HCT116 (cell line): ENCODE data around the gene ALCAM. TPM values are rescaled to one million over a fixed set of nuclear protein-coding genes. Genes with fewer than 3 reads are reported as not detected.

ENCODE experiments used
- ATAC-seq: fragments of 200-7000 bp; cut with Tn5 transposase; 2 replicates; pipeline ENCODE4 v1.9.1; 2020; ENCODE audit warnings: mild to moderate bottlenecking, moderate library complexity
- BruUV-seq: library from RNA; stranded (reverse); fragments of 400-500 nt; replicated peaks from 2 replicates; lab custom pipeline; 2021; lab: Mats Ljungman, UMichigan
- CTCF ChIA-PET: fragments of 300-600 bp; sonication (Branson Sonifier 250); formaldehyde crosslinking; loops from one replicate; lab custom pipeline; 2021; ENCODE audit warnings: antibody characterized with exemption; lab: Charles Lee
- POLR2A ChIA-PET: fragments of 300-600, 350-600 bp; sonication (Branson Sonifier 250); formaldehyde crosslinking; loops from one replicate; lab custom pipeline; 2021; ENCODE audit warnings: antibody characterized with exemption; lab: Charles Lee
- RAD21 ChIA-PET, 2 experiments: fragments of 300-600 bp; sonication (Branson Sonifier 250); formaldehyde crosslinking; loops; one replicate each; lab custom pipeline; 2023; ENCODE audit warnings: low total read pairs in 2 of 2; ENCODE audit not compliant: uncharacterized antibody in 2 of 2, unreplicated experiment in 2 of 2, low non-redundant PET in 1 of 2; lab: Charles Lee
- DNase-seq: peaks from one replicate; pipeline ENCODE4 v3.0.0-alpha.2; 2010; ENCODE audit warnings: low read depth, low spot score
- H2AFZ ChIP-seq: fragments of 200-600 bp; shearing (Covaris generic), sonication (generic); 2 replicates; pipeline ENCODE4 v1.6.1; 2017; ENCODE audit warnings: low read depth, mixed run types, mixed read lengths, antibody characterized with exemption, low read length; ENCODE audit not compliant: poor library complexity, severe bottlenecking
- H3K27ac ChIP-seq: 2 replicates; pipeline ENCODE4 v1.5.1; 2012; ENCODE audit warnings: low read depth, low read length
- H3K27me3 ChIP-seq: fragments of 200-600 bp; sonication (generic); 2 replicates; pipeline ENCODE4 v1.6.1; 2016; ENCODE audit warnings: mixed run types, low read length, mixed read lengths; ENCODE audit not compliant: insufficient read depth
- H3K36me3 ChIP-seq, 2 experiments: fragments of 200-500 bp in 1 of 2; fragments of 200-600 bp in 1 of 2; sonication (Bioruptor generic) in 1 of 2; sonication (generic) in 1 of 2; 2 replicates each; pipeline versions ENCODE4 v1.5.1 to v1.6.1; 2014 to 2016; ENCODE audit warnings: low read length in 2 of 2, inconsistent platforms in 1 of 2, mixed read lengths in 1 of 2, mixed run types in 1 of 2; ENCODE audit not compliant: insufficient read depth in 2 of 2, control insufficient read depth in 1 of 2
- H3K4me1 ChIP-seq, 2 experiments: fragments of 200-600 bp in 1 of 2; sonication (generic) in 1 of 2; 2 replicates each; pipeline versions ENCODE4 v1.5.1 to v1.6.1; 2012 to 2017; ENCODE audit warnings: low read length in 2 of 2, inconsistent platforms in 1 of 2, mild to moderate bottlenecking in 1 of 2, mixed read lengths in 1 of 2, mixed run types in 1 of 2, moderate library complexity in 1 of 2; ENCODE audit not compliant: insufficient read depth in 2 of 2, control insufficient read depth in 1 of 2
- H3K4me2 ChIP-seq: fragments of 200-600 bp; sonication (generic); 2 replicates; pipeline ENCODE4 v1.6.1; 2017; ENCODE audit warnings: mixed run types, low read length, mixed read lengths
- H3K4me3 ChIP-seq, 2 experiments: fragments of 200-600 bp in 1 of 2; sonication (generic) in 1 of 2; replicated peaks in 1 of 2; 2 replicates each; pipeline ENCODE4 v1.5.1; 2011 to 2016; ENCODE audit warnings: low read length in 2 of 2, control low read depth in 1 of 2, low read depth in 1 of 2, mild to moderate bottlenecking in 1 of 2, mixed read lengths in 1 of 2, mixed run types in 1 of 2
- H3K79me2 ChIP-seq: fragments of 200-600 bp; sonication (generic); 2 replicates; pipeline ENCODE4 v1.6.1; 2017; ENCODE audit warnings: mild to moderate bottlenecking, mixed run types, low read length, moderate library complexity, mixed read lengths; ENCODE audit not compliant: insufficient read depth
- H3K9ac ChIP-seq: fragments of 200-600 bp; sonication (generic); 2 replicates; pipeline ENCODE4 v1.6.1; 2016; ENCODE audit warnings: low read length, mixed read lengths
- H3K9me2 ChIP-seq: fragments of 200-600 bp; sonication (generic), shearing (Covaris generic); 2 replicates; pipeline ENCODE4 v1.6.1; 2017; ENCODE audit warnings: mixed run types, mild to moderate bottlenecking, moderate library complexity; ENCODE audit not compliant: insufficient read depth
- H3K9me3 ChIP-seq, 2 experiments: fragments of 200-500 bp in 1 of 2; fragments of 200-600 bp in 1 of 2; sonication (Bioruptor generic) in 1 of 2; sonication (generic) in 1 of 2; 2 replicates each; pipeline ENCODE4 v1.6.1; 2014 to 2017; ENCODE audit warnings: low read length in 2 of 2, mixed read lengths in 2 of 2, inconsistent platforms in 1 of 2, low read depth in 1 of 2, mild to moderate bottlenecking in 1 of 2, mixed run types in 1 of 2, moderate library complexity in 1 of 2; ENCODE audit not compliant: control insufficient read depth in 1 of 2, insufficient read depth in 1 of 2
- H4K20me1 ChIP-seq: fragments of 200-600 bp; sonication (generic), shearing (Covaris generic); 2 replicates; pipeline ENCODE4 v1.6.1; 2017; ENCODE audit warnings: mixed run types, mild to moderate bottlenecking, moderate library complexity; ENCODE audit not compliant: insufficient read depth
- CBX3 ChIP-seq: IDR thresholded peaks from 2 replicates; pipeline ENCODE4 v1.6.1; 2012; ENCODE audit warnings: low read depth
- CEBPB ChIP-seq: IDR thresholded peaks from 2 replicates; pipeline ENCODE4 v1.6.1; 2012; ENCODE audit warnings: low read depth
- CTCF ChIP-seq, 3 experiments: fragments of 200-600 bp in 1 of 3; sonication (generic) in 1 of 3; IDR thresholded peaks in 2 of 3; conservative IDR thresholded peaks in 1 of 3; 2 replicates each; pipeline ENCODE4 v1.5.1; 2012 to 2017; ENCODE audit warnings: low read depth in 2 of 3, low read length in 2 of 3, antibody characterized with exemption in 1 of 3, borderline replicate concordance in 1 of 3, control low read depth in 1 of 3, mild to moderate bottlenecking in 1 of 3, mixed read lengths in 1 of 3, mixed run types in 1 of 3, moderate library complexity in 1 of 3; ENCODE audit not compliant: insufficient read depth in 1 of 3
- EGR1 ChIP-seq: IDR thresholded peaks from 2 replicates; pipeline ENCODE4 v1.6.1; 2012; ENCODE audit warnings: low read depth
- ELF1 ChIP-seq: IDR thresholded peaks from 2 replicates; pipeline ENCODE4 v1.6.1; 2012; ENCODE audit warnings: low read depth, borderline replicate concordance
- EZH2 ChIP-seq: fragments of 200-600 bp; sonication (generic); IDR thresholded peaks from 2 replicates; pipeline ENCODE4 v1.6.1; 2017; ENCODE audit warnings: antibody characterized with exemption, mixed run types
- EZH2phosphoT487 ChIP-seq: fragments of 200-600 bp; IDR thresholded peaks from 2 replicates; pipeline ENCODE4 v1.6.1; 2018; ENCODE audit warnings: antibody characterized with exemption, borderline replicate concordance
- FOSL1 ChIP-seq: IDR thresholded peaks from 2 replicates; pipeline ENCODE4 v1.6.1; 2012; ENCODE audit warnings: low read depth
- MAX ChIP-seq: IDR thresholded peaks from 2 replicates; pipeline ENCODE4 v1.6.1; 2012
- POLR2A ChIP-seq: IDR thresholded peaks from 2 replicates; pipeline ENCODE4 v1.7.0; 2011; ENCODE audit warnings: borderline replicate concordance; ENCODE audit not compliant: insufficient read depth, insufficient read length; ENCODE audit errors: extremely low read depth
- POLR2AphosphoS5 ChIP-seq: IDR thresholded peaks from 2 replicates; pipeline ENCODE4 v1.6.1; 2011; ENCODE audit warnings: mild to moderate bottlenecking, low read depth, low read length, moderate library complexity
- RAD21 ChIP-seq: IDR thresholded peaks from 2 replicates; pipeline ENCODE4 v1.6.1; 2012; ENCODE audit warnings: low read depth, mild to moderate bottlenecking
- SIN3A ChIP-seq: IDR thresholded peaks from 2 replicates; pipeline ENCODE4 v1.6.1; 2012; ENCODE audit warnings: low read depth
- SP1 ChIP-seq: IDR thresholded peaks from 2 replicates; pipeline ENCODE4 v1.6.1; 2012; ENCODE audit warnings: low read depth
- SRF ChIP-seq: IDR thresholded peaks from 2 replicates; pipeline ENCODE4 v1.6.1; 2012; ENCODE audit warnings: low read depth
- TCF7L2 ChIP-seq: IDR thresholded peaks from 2 replicates; pipeline ENCODE4 v1.7.0; 2011; ENCODE audit warnings: borderline replicate concordance, inconsistent platforms; ENCODE audit not compliant: insufficient read depth, insufficient read length; ENCODE audit errors: extremely low read depth
- YY1 ChIP-seq: IDR thresholded peaks from 2 replicates; pipeline ENCODE4 v1.6.1; 2011; ENCODE audit warnings: low read length, low read depth, moderate library complexity, mild to moderate bottlenecking; ENCODE audit not compliant: insufficient replicate concordance; ENCODE audit errors: extremely low read depth
- ZBTB33 ChIP-seq: IDR thresholded peaks from 2 replicates; pipeline ENCODE4 v1.6.1; 2011; ENCODE audit warnings: mild to moderate bottlenecking, low read length, moderate library complexity; ENCODE audit not compliant: insufficient replicate concordance; ENCODE audit errors: extremely low read depth
- ZNF274 ChIP-seq: fragments of 200-500 bp; sonication (Bioruptor generic); IDR thresholded peaks from 2 replicates; pipeline ENCODE4 v1.6.1; 2014; ENCODE audit warnings: mild to moderate bottlenecking, low read depth, low read length, inconsistent platforms
- intact Hi-C: fragments of 100-400 bp; cut with micrococcal nuclease; formaldehyde crosslinking; loops from 2 replicates; pipeline ENCODE4 v1.10.0; 2022
- total RNA-seq: library from RNA; stranded (reverse); gene quantifications from one replicate; pipeline ENCODE4 v1.2.1, GENCODE V29; 2021; ENCODE audit not compliant: unreplicated experiment

The ALCAM gene
- total RNA-seq, 1 experiment from 2014 or later, result 56.7 TPM

- no peaks in the 10 kb centered on the region for H3K27me3 ChIP-seq
- H3K4me2 ChIP-seq, result no peak overlapping the region
- intact Hi-C loops, result no loop called here
- no TSS peak for BruUV-seq
- no peak overlapping the region for H3K9ac ChIP-seq
- H3K9me2 ChIP-seq, result no peaks in the 10 kb centered on the region
- no peaks in the 10 kb centered on the region for H3K4me1 ChIP-seq
- no peaks in the 10 kb centered on the region for H3K36me3 ChIP-seq
- peaks cover 89% of the 10 kb centered on the region for H3K79me2 ChIP-seq
- no peaks in the 10 kb centered on the region for H4K20me1 ChIP-seq
- RAD21 ChIA-PET, result no interaction called here
- no peak overlapping the region for H3K27ac ChIP-seq
- POLR2A ChIA-PET, result no interaction called here
- ATAC-seq (no peak), DNase-seq (no peak)
- no peak overlapping the region for H3K4me3 ChIP-seq
- no peak overlapping the region for H2AFZ ChIP-seq
- H3K9me3 ChIP-seq, result peaks cover 0 to 8% of the 10 kb centered on the region in 2 experiments; a peak in 1 of 4 replicates
- no peak for TF ChIP-seq SP1
- TF ChIP-seq CBX3, result no peak
- no peak for TF ChIP-seq EZH2phosphoT487
- no peak for TF ChIP-seq ZBTB33
- no peak for TF ChIP-seq FOSL1
- no peak for TF ChIP-seq SRF
- no peak for TF ChIP-seq ZNF274
- no peak for TF ChIP-seq SIN3A
- no peak for TF ChIP-seq POLR2AphosphoS5
- no peak for TF ChIP-seq RAD21
- TF ChIP-seq EGR1, result no peak
- no peak for TF ChIP-seq MAX
- TF ChIP-seq EZH2, result no peak
- no peak for TF ChIP-seq YY1
- no peak for TF ChIP-seq ELF1
- no peak for TF ChIP-seq POLR2A
- no peak for TF ChIP-seq CTCF (IDR thresholded peaks at IDR 0.05 in 2 of 3, conservative IDR thresholded peaks at IDR 0.05 in 1 of 3; ENCODE audit: borderline replicate concordance in 1 of 3, insufficient read depth in 1 of 3, low read depth in 2 of 3, low read length in 2 of 3)
- TF ChIP-seq CEBPB, result no peak
- TF ChIP-seq TCF7L2, result no peak
- CTCF ChIA-PET, result no interaction called here
Observed at GRCh38 chr3:105387122-105387751, 20.5 kb downstream of the ALCAM start.
